Neuron (in vitro differentiated cells): ENCODE data around the gene UBE2G2.

Source experiments
- H2AFZ ChIP-seq: one replicate; pipeline ENCODE4 v1.6.1; 2013; ENCODE audit warnings: low read depth, mild to moderate bottlenecking, inconsistent platforms, low read length, moderate library complexity
- H3K27me3 ChIP-seq: one replicate; pipeline ENCODE4 v1.6.1; 2013; ENCODE audit warnings: low read length; ENCODE audit not compliant: insufficient read depth
- H3K36me3 ChIP-seq: one replicate; pipeline ENCODE4 v1.6.1; 2013; ENCODE audit warnings: low read length; ENCODE audit not compliant: insufficient read depth
- H3K4me1 ChIP-seq: one replicate; pipeline ENCODE4 v1.6.1; 2013; ENCODE audit warnings: low read length; ENCODE audit not compliant: insufficient read depth
- H3K4me3 ChIP-seq: 2 replicates; pipeline ENCODE4 v1.5.1; 2013; ENCODE audit warnings: mild to moderate bottlenecking, low read length, moderate library complexity
- H3K9me3 ChIP-seq: one replicate; pipeline ENCODE4 v1.6.1; 2013; ENCODE audit warnings: low read length

Gene UBE2G2

GRCh38 chr21:44816761-44817505 lies 15.3 kb upstream of the UBE2G2 start:
- Histone ChIP-seq H3K9me3 (peaks cover 7% of the 10 kb centered on the region), H3K36me3 (peaks cover 15% of the 10 kb centered on the region), H3K4me1 (peaks cover 7% of the 10 kb centered on the region), H2AFZ (no peak overlapping the region), H3K4me3 (peak overlapping the region; percentile 67), H3K27me3 (no peaks in the 10 kb centered on the region)

GRCh38 chr21:44815852-44816628 lies 14.4 kb upstream of the UBE2G2 start:
- Histone ChIP-seq H3K4me3 (no peak overlapping the region), H3K4me1 (peaks cover 7% of the 10 kb centered on the region), H3K27me3 (no peaks in the 10 kb centered on the region), H3K9me3 (peaks cover 3% of the 10 kb centered on the region), H3K36me3 (peaks cover 15% of the 10 kb centered on the region), H2AFZ (no peak overlapping the region)

GRCh38 chr21:44815225-44815624 lies 13.6 kb upstream of the UBE2G2 start:
- H3K36me3 ChIP-seq: peaks cover 18% of the 10 kb centered on the region
- H3K4me3 ChIP-seq: no peak overlapping the region
- peaks cover 3% of the 10 kb centered on the region for H3K9me3 ChIP-seq
- no peaks in the 10 kb centered on the region for H3K27me3 ChIP-seq
- H3K4me1 ChIP-seq: peaks cover 7% of the 10 kb centered on the region
- no peak overlapping the region for H2AFZ ChIP-seq

- Histone ChIP-seq H3K4me1 (peaks cover 7% of the 10 kb centered on the region), H3K36me3 (peaks cover 22% of the 10 kb centered on the region), H3K4me3 (no peak overlapping the region), H3K9me3 (peaks cover 3% of the 10 kb centered on the region), H3K27me3 (no peaks in the 10 kb centered on the region), H2AFZ (no peak overlapping the region)
These were observed 12.9 kb upstream of the UBE2G2 start for GRCh38 chr21:44814498-44815023.

GRCh38 chr21:44813727-44814126 lies 12.1 kb upstream of the UBE2G2 start:
- H3K27me3 ChIP-seq: no peaks in the 10 kb centered on the region
- peaks cover 3% of the 10 kb centered on the region for H3K9me3 ChIP-seq
- H3K4me1 ChIP-seq: peaks cover 7% of the 10 kb centered on the region
- H3K4me3 ChIP-seq: no peak overlapping the region
- H3K36me3 ChIP-seq: peaks cover 24% of the 10 kb centered on the region
- no peak overlapping the region for H2AFZ ChIP-seq

GRCh38 chr21:44813149-44813548 lies 11.5 kb upstream of the UBE2G2 start:
- Histone ChIP-seq H3K36me3 (peaks cover 26% of the 10 kb centered on the region), H3K9me3 (no peaks in the 10 kb centered on the region), H3K4me3 (no peak overlapping the region), H3K4me1 (peaks cover 7% of the 10 kb centered on the region), H3K27me3 (no peaks in the 10 kb centered on the region), H2AFZ (no peak overlapping the region)

GRCh38 chr21:44812640-44813039 lies 11.0 kb upstream of the UBE2G2 start:
- Histone ChIP-seq H3K4me1 (peaks cover 7% of the 10 kb centered on the region), H3K9me3 (no peaks in the 10 kb centered on the region), H3K36me3 (peaks cover 30% of the 10 kb centered on the region), H3K27me3 (no peaks in the 10 kb centered on the region), H2AFZ (no peak overlapping the region), H3K4me3 (no peak overlapping the region)

- Histone ChIP-seq H3K9me3 (no peaks in the 10 kb centered on the region), H2AFZ (no peak overlapping the region), H3K4me1 (no peaks in the 10 kb centered on the region), H3K4me3 (no peak overlapping the region), H3K36me3 (peaks cover 46% of the 10 kb centered on the region), H3K27me3 (no peaks in the 10 kb centered on the region)
These were observed 9.2 kb upstream of the UBE2G2 start for GRCh38 chr21:44810779-44811178.

- no peaks in the 10 kb centered on the region for H3K27me3 ChIP-seq
- peaks cover 43% of the 10 kb centered on the region for H3K36me3 ChIP-seq
- peaks cover 9% of the 10 kb centered on the region for H3K4me1 ChIP-seq
- H3K4me3 ChIP-seq: no peak overlapping the region
- H2AFZ ChIP-seq: no peak overlapping the region
- no peaks in the 10 kb centered on the region for H3K9me3 ChIP-seq
These were observed 4.2 kb upstream of the UBE2G2 start for GRCh38 chr21:44805859-44806258.

- Histone ChIP-seq H3K9me3 (no peaks in the 10 kb centered on the region), H3K36me3 (peaks cover 41% of the 10 kb centered on the region), H3K4me1 (peaks cover 15% of the 10 kb centered on the region), H2AFZ (no peak overlapping the region), H3K27me3 (no peaks in the 10 kb centered on the region), H3K4me3 (no peak overlapping the region)
These were observed 3.6 kb upstream of the UBE2G2 start for GRCh38 chr21:44805226-44805625.

GRCh38 chr21:44804762-44805161 lies 3.1 kb upstream of the UBE2G2 start:
- Histone ChIP-seq H2AFZ (no peak overlapping the region), H3K4me3 (no peak overlapping the region), H3K9me3 (no peaks in the 10 kb centered on the region), H3K27me3 (no peaks in the 10 kb centered on the region), H3K4me1 (peaks cover 19% of the 10 kb centered on the region), H3K36me3 (peaks cover 40% of the 10 kb centered on the region)

- Histone ChIP-seq H3K9me3 (no peaks in the 10 kb centered on the region), H3K4me3 (no peak overlapping the region), H3K27me3 (no peaks in the 10 kb centered on the region), H3K4me1 (peaks cover 21% of the 10 kb centered on the region), H3K36me3 (peaks cover 42% of the 10 kb centered on the region), H2AFZ (no peak overlapping the region)
These were observed 2.0 kb upstream of the UBE2G2 start for GRCh38 chr21:44803651-44804050.

- Histone ChIP-seq H3K36me3 (peaks cover 41% of the 10 kb centered on the region), H3K4me3 (peak overlapping the region; percentile 94), H3K9me3 (peaks cover 5% of the 10 kb centered on the region), H2AFZ (no peak overlapping the region), H3K27me3 (no peaks in the 10 kb centered on the region), H3K4me1 (peaks cover 21% of the 10 kb centered on the region)
These were observed 955 bp upstream of the UBE2G2 start for GRCh38 chr21:44802396-44803153.
